IMR-90 (cell line): ENCODE results near the gene TKFC. TPM values are rescaled to one million over a fixed set of nuclear protein-coding genes. Genes with fewer than 3 reads are reported as not detected.

Experiments
- ATAC-seq: fragments of 200-7000 bp; cut with Tn5 transposase; 2 replicates; pipeline ENCODE4 v1.9.1; 2020; ENCODE audit warnings: low read depth, mild to moderate bottlenecking, moderate library complexity
- BruUV-seq: library from RNA; stranded (reverse); fragments of 400-500 nt; replicated peaks from 2 replicates; lab custom pipeline; 2021; lab: Mats Ljungman, UMichigan
- CTCF ChIA-PET: fragments of 300-600 bp; formaldehyde crosslinking; extraction: SDS; loops from one replicate; lab custom pipeline; 2021; ENCODE audit warnings: antibody characterized with exemption; lab: Yijun Ruan, JAX
- POLR2A ChIA-PET: fragments of 300-600 bp; sonication (Branson Sonifier 250); formaldehyde crosslinking; loops from one replicate; lab custom pipeline; 2022; ENCODE audit warnings: antibody characterized with exemption; ENCODE audit not compliant: unreplicated experiment; lab: Charles Lee
- DNase-seq: peaks from one replicate; pipeline ENCODE4 v3.0.0; 2013
- H2AFZ ChIP-seq: replicated peaks from 2 replicates; pipeline ENCODE3; 2013; ENCODE audit warnings: low read length, mild to moderate bottlenecking; ENCODE audit not compliant: poor library complexity
- H2AK5ac ChIP-seq: 2 replicates; pipeline ENCODE4 v1.6.1; 2013; ENCODE audit warnings: low read depth, low read length, inconsistent platforms
- H2AK9ac ChIP-seq: replicated peaks from 2 replicates; pipeline ENCODE3; 2013; ENCODE audit warnings: mild to moderate bottlenecking, low read depth, low read length, moderate library complexity; ENCODE audit not compliant: poor library complexity
- H2BK120ac ChIP-seq: 2 replicates; pipeline ENCODE4 v1.6.1; 2013; ENCODE audit warnings: low read depth, low read length, inconsistent platforms
- H2BK15ac ChIP-seq: 3 replicates; pipeline ENCODE4 v1.6.1; 2013; ENCODE audit warnings: low read depth, low read length, inconsistent platforms
- H2BK20ac ChIP-seq: 2 replicates; pipeline ENCODE4 v1.6.1; 2013; ENCODE audit warnings: low read depth, mild to moderate bottlenecking, inconsistent platforms, low read length, moderate library complexity
- H2BK5ac ChIP-seq: 2 replicates; pipeline ENCODE4 v1.6.1; 2013; ENCODE audit warnings: mild to moderate bottlenecking, low read depth, low read length, inconsistent platforms; ENCODE audit not compliant: poor library complexity, severe bottlenecking
- H3K14ac ChIP-seq: replicated peaks from 2 replicates; pipeline ENCODE4 v1.6.1; 2013; ENCODE audit warnings: low read depth, low read length, inconsistent platforms
- H3K18ac ChIP-seq: 2 replicates; pipeline ENCODE4 v1.6.1; 2013; ENCODE audit warnings: low read depth, low read length, control low read depth
- H3K23ac ChIP-seq: 2 replicates; pipeline ENCODE4 v1.6.1; 2013; ENCODE audit warnings: low read depth, low read length, inconsistent platforms
- H3K27ac ChIP-seq: 2 replicates; pipeline ENCODE4 v1.5.1; 2013; ENCODE audit warnings: mild to moderate bottlenecking, control low read depth, low read length; ENCODE audit not compliant: insufficient read depth
- H3K27me3 ChIP-seq: 2 replicates; pipeline ENCODE4 v1.6.1; 2013; ENCODE audit warnings: low read length; ENCODE audit not compliant: control insufficient read depth, insufficient read depth
- H3K36me3 ChIP-seq: 2 replicates; pipeline ENCODE4 v1.6.1; 2013; ENCODE audit warnings: low read length, mixed read lengths; ENCODE audit not compliant: control insufficient read depth, insufficient read depth
- H3K4ac ChIP-seq: 2 replicates; pipeline ENCODE4 v1.6.1; 2013; ENCODE audit warnings: low read depth, low read length, inconsistent platforms
- H3K4me1 ChIP-seq: 2 replicates; pipeline ENCODE4 v1.6.1; 2013; ENCODE audit warnings: low read length, mixed read lengths; ENCODE audit not compliant: control insufficient read depth, insufficient read depth
- H3K4me2 ChIP-seq: 2 replicates; pipeline ENCODE4 v1.6.1; 2013; ENCODE audit warnings: low read depth, mild to moderate bottlenecking, control low read depth, low read length, moderate library complexity
- H3K4me3 ChIP-seq: 2 replicates; pipeline ENCODE4 v1.5.1; 2013; ENCODE audit warnings: low read depth, mild to moderate bottlenecking, control low read depth, low read length, moderate library complexity; ENCODE audit not compliant: insufficient read depth
- H3K56ac ChIP-seq: 2 replicates; pipeline ENCODE4 v1.6.1; 2013; ENCODE audit warnings: low read length, inconsistent platforms; ENCODE audit not compliant: insufficient read depth; ENCODE audit errors: extremely low read depth
- H3K79me1 ChIP-seq, 2 experiments: 2 replicates each; pipeline ENCODE4 v1.6.1; 2013; ENCODE audit warnings: low read length in 2 of 2, inconsistent platforms in 1 of 2, low read depth in 1 of 2
- H3K9ac ChIP-seq: 2 replicates; pipeline ENCODE4 v1.6.1; 2013; ENCODE audit warnings: low read depth, low read length, control low read depth
- H3K9me1 ChIP-seq: 2 replicates; pipeline ENCODE4 v1.6.1; 2013; ENCODE audit warnings: low read length, inconsistent platforms; ENCODE audit not compliant: insufficient read depth
- H3K9me3 ChIP-seq: 2 replicates; pipeline ENCODE4 v1.6.1; 2013; ENCODE audit warnings: low read length; ENCODE audit not compliant: control insufficient read depth, insufficient read depth
- H4K20me1 ChIP-seq: 2 replicates; pipeline ENCODE4 v1.6.1; 2013; ENCODE audit warnings: low read length, inconsistent platforms; ENCODE audit not compliant: insufficient read depth
- H4K5ac ChIP-seq: 2 replicates; pipeline ENCODE4 v1.6.1; 2013; ENCODE audit warnings: mild to moderate bottlenecking, low read depth, low read length, control low read depth
- H4K8ac ChIP-seq, 2 experiments: 2 replicates each; pipeline ENCODE4 v1.6.1; 2013; ENCODE audit warnings: low read depth in 2 of 2, low read length in 2 of 2, control low read depth in 1 of 2, inconsistent platforms in 1 of 2
- H4K91ac ChIP-seq: 2 replicates; pipeline ENCODE4 v1.6.1; 2013; ENCODE audit warnings: low read depth, low read length, inconsistent platforms; ENCODE audit not compliant: insufficient read depth
- BHLHE40 ChIP-seq: fragments of 150-350 bp; IDR thresholded peaks from 2 replicates; pipeline ENCODE4 v1.6.1; 2016; ENCODE audit warnings: mild to moderate bottlenecking, low read depth, low read length
- CEBPB ChIP-seq: IDR thresholded peaks from 2 replicates; pipeline ENCODE4 v1.6.1; 2012; ENCODE audit warnings: low read depth, low read length, improper control_type of control experiment
- CHD1 ChIP-seq: IDR thresholded peaks from 2 replicates; pipeline ENCODE4 v1.6.1; 2012; ENCODE audit warnings: low read depth, low read length, improper control_type of control experiment
- ELK1 ChIP-seq: fragments of 150-350 bp; IDR thresholded peaks from 2 replicates; pipeline ENCODE4 v1.6.1; 2016; ENCODE audit warnings: low read depth, mild to moderate bottlenecking, low read length, moderate library complexity, borderline replicate concordance
- FOS ChIP-seq: fragments of 150-350 bp; IDR thresholded peaks from 2 replicates; pipeline ENCODE4 v1.6.1; 2016; ENCODE audit warnings: low read depth, low read length
- RAD21 ChIP-seq: IDR thresholded peaks from 2 replicates; pipeline ENCODE4 v1.6.1; 2012; ENCODE audit warnings: low read length, improper control_type of control experiment
- WGBS, 2 experiments: methylation state at CpG; one replicate each; pipeline versions ENCODE4 v1.1.5 to v1.1.7; 2013; ENCODE audit warnings: missing lambda C conversion rate in 2 of 2; ENCODE audit not compliant: insufficient read length in 1 of 2; ENCODE audit errors: extremely low coverage in 2 of 2; 5-methylcytosine and 5-hydroxymethylcytosine counted together
- dilution Hi-C: fragments of 300-500 bp; cut with HindIII; formaldehyde crosslinking; loops from one replicate; pipeline ENCODE4 v1.14.3; 2018; ENCODE audit warnings: low sequenced_read_pairs; ENCODE audit not compliant: unreplicated experiment
- in situ Hi-C: fragments of 300-500 bp; cut with MboI; formaldehyde crosslinking; loops from 3 replicates; pipeline ENCODE4 v1.14.3; 2019; ENCODE audit warnings: low sequenced_read_pairs, inconsistent platforms, mixed read lengths
- intact Hi-C: fragments of 100-400 bp; cut with micrococcal nuclease; formaldehyde crosslinking; loops from 2 replicates; pipeline ENCODE4 v1.10.0; 2022
- polyA plus RNA-seq, 3 experiments: library from polyadenylated mRNA; depleted of rRNA; stranded (reverse); fragments of >200 nt; gene quantifications; 2 replicates each; pipeline ENCODE4 v1.2.3, GENCODE V29; 2012; ENCODE audit warnings: low replicate concordance in 1 of 3
- total RNA-seq: library from RNA; depleted of rRNA; stranded (reverse); fragments of >200 nt; gene quantifications from 2 replicates; pipeline ENCODE4 v1.2.3, GENCODE V29; 2012
- TF ChIP-seq, protein P1 (sequence below): conservative IDR thresholded peaks from 2 replicates; pipeline ENCODE4 v1.5.1; 2012; ENCODE audit warnings: mild to moderate bottlenecking, low read depth, low read length, improper control_type of control experiment
- TF ChIP-seq, protein P2 (sequence below): fragments of 150-350 bp; IDR thresholded peaks from 2 replicates; pipeline ENCODE4 v1.6.1; 2017; ENCODE audit warnings: mild to moderate bottlenecking, antibody characterized with exemption, low read length, low read depth

TKFC gene
- total and polyA plus RNA-seq, 2 of the 4 experiments (the other 2 are of a cell fraction): 10.4 to 30.8 TPM

DNA sequence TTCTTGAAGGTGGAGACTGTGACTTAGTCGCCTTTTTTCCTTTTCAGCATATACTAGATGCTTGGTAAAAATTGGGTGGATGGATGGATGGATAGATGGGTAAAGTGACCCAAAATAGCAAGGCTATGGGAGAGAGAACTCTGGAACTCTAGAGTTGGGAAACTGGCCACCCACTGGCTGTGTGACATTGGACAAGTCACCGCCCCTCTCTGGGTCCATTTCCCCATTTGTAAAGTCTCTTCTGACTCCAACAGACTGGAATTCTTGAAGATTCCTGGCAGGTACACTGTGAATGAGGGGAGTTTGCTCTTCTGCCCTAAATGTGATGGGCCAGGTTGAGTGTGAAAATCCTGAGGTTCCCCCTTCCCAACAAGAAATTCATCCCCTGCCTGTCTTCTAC is 8.0 kb downstream of the TKFC start:
- Histone ChIP-seq H2BK15ac (no peak overlapping the region), H2AFZ (no peak overlapping the region), H4K91ac (no peak overlapping the region), H3K14ac (no peak overlapping the region), H2AK9ac (no peak overlapping the region), H2AK5ac (no peak overlapping the region), H3K79me1 (no peaks in the 10 kb centered on the region; a peak in 1 of 4 replicates), H3K56ac (no peak overlapping the region), H3K18ac (no peak overlapping the region), H3K9me1 (no peaks in the 10 kb centered on the region), H3K27me3 (no peaks in the 10 kb centered on the region), H2BK120ac (no peak overlapping the region), H3K4me1 (no peaks in the 10 kb centered on the region), H4K5ac (no peak overlapping the region), H4K20me1 (no peaks in the 10 kb centered on the region), H2BK5ac (no peak overlapping the region), H3K9me3 (no peaks in the 10 kb centered on the region), H3K4ac (no peak overlapping the region), H3K4me3 (no peak overlapping the region), H2BK20ac (no peak overlapping the region), H4K8ac (no peak overlapping the region), H3K23ac (no peak overlapping the region), H3K27ac (no peak overlapping the region), H3K9ac (no peak overlapping the region), H3K36me3 (peaks cover 14% of the 10 kb centered on the region), H3K4me2 (no peak overlapping the region)
- in situ Hi-C loops (no loop called here), dilution Hi-C loops (no loop called here), intact Hi-C loops (no loop called here)
- no CpG with 5 or more reads among the region's 2 CpGs for WGBS, 2 experiments
- ChIA-PET POLR2A (no interaction called here), CTCF (no interaction called here)
- ATAC-seq: no peak
- BruUV-seq: no TSS peak
- TF ChIP-seq RAD21 (no peak), CEBPB (no peak), ELK1 (no peak), CHD1 (no peak), FOS (no peak), BHLHE40 (no peak)
- TF ChIP-seq, protein P1, sequence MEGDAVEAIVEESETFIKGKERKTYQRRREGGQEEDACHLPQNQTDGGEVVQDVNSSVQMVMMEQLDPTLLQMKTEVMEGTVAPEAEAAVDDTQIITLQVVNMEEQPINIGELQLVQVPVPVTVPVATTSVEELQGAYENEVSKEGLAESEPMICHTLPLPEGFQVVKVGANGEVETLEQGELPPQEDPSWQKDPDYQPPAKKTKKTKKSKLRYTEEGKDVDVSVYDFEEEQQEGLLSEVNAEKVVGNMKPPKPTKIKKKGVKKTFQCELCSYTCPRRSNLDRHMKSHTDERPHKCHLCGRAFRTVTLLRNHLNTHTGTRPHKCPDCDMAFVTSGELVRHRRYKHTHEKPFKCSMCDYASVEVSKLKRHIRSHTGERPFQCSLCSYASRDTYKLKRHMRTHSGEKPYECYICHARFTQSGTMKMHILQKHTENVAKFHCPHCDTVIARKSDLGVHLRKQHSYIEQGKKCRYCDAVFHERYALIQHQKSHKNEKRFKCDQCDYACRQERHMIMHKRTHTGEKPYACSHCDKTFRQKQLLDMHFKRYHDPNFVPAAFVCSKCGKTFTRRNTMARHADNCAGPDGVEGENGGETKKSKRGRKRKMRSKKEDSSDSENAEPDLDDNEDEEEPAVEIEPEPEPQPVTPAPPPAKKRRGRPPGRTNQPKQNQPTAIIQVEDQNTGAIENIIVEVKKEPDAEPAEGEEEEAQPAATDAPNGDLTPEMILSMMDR: no peak
- TF ChIP-seq, protein P2, sequence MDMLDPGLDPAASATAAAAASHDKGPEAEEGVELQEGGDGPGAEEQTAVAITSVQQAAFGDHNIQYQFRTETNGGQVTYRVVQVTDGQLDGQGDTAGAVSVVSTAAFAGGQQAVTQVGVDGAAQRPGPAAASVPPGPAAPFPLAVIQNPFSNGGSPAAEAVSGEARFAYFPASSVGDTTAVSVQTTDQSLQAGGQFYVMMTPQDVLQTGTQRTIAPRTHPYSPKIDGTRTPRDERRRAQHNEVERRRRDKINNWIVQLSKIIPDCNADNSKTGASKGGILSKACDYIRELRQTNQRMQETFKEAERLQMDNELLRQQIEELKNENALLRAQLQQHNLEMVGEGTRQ: no peak
- DNase-seq: no peak
